NCI-H128 (cell line): ENCODE measurements around the gene SLC38A8.

Source experiments
- DNase-seq: peaks from one replicate; lab custom pipeline; 2025; ENCODE audit not compliant: unreplicated experiment; lab: John Stamatoyannopoulos, UW

The SLC38A8 gene

GRCh38 chr16:84049403-84050060 is 6.9 kb upstream of the SLC38A8 start:
- DNase-seq, result no peak

- no peak for DNase-seq
Measured at GRCh38 chr16:84048871-84049270, 6.3 kb upstream of the SLC38A8 start.

- no peak for DNase-seq
Measured at GRCh38 chr16:84048270-84048669, 5.7 kb upstream of the SLC38A8 start.

GRCh38 chr16:84047626-84048025 is 5.0 kb upstream of the SLC38A8 start:
- DNase-seq, result no peak

GRCh38 chr16:84047206-84047605 is 4.6 kb upstream of the SLC38A8 start:
- DNase-seq, result no peak

- no peak for DNase-seq
Measured at GRCh38 chr16:84045818-84046470, 3.3 kb upstream of the SLC38A8 start.

GRCh38 chr16:84045001-84045817 is 2.6 kb upstream of the SLC38A8 start:
- DNase-seq, result no peak

- DNase-seq, result no peak
Measured at GRCh38 chr16:84044118-84044488, 1.5 kb upstream of the SLC38A8 start.

- DNase-seq, result no peak
Measured at GRCh38 chr16:84043486-84044117, 1.0 kb upstream of the SLC38A8 start.

- DNase-seq, result peak; percentile 49
Measured at GRCh38 chr16:84042879-84043485, 387 bp upstream of the SLC38A8 start.

- no peak for DNase-seq
Measured at GRCh38 chr16:84041881-84042280, 714 bp downstream of the SLC38A8 start.

GRCh38 chr16:84040823-84041820 is 1.5 kb downstream of the SLC38A8 start:
- no peak for DNase-seq

GRCh38 chr16:84040226-84040822 is 2.3 kb downstream of the SLC38A8 start:
- DNase-seq, result no peak

- no peak for DNase-seq
Measured at GRCh38 chr16:84039696-84040095, 2.9 kb downstream of the SLC38A8 start.

GRCh38 chr16:84038469-84038868 is 4.1 kb downstream of the SLC38A8 start:
- DNase-seq, result no peak

- DNase-seq, result no peak
Measured at GRCh38 chr16:84036982-84037425, 5.6 kb downstream of the SLC38A8 start.

- no peak for DNase-seq
Measured at GRCh38 chr16:84036131-84036530, 6.5 kb downstream of the SLC38A8 start.

GRCh38 chr16:84034516-84034915 is 8.1 kb downstream of the SLC38A8 start:
- DNase-seq, result no peak
